ENCODE data around the gene C14orf119.

Gene C14orf119, protein sequence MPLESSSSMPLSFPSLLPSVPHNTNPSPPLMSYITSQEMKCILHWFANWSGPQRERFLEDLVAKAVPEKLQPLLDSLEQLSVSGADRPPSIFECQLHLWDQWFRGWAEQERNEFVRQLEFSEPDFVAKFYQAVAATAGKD

DNA sequence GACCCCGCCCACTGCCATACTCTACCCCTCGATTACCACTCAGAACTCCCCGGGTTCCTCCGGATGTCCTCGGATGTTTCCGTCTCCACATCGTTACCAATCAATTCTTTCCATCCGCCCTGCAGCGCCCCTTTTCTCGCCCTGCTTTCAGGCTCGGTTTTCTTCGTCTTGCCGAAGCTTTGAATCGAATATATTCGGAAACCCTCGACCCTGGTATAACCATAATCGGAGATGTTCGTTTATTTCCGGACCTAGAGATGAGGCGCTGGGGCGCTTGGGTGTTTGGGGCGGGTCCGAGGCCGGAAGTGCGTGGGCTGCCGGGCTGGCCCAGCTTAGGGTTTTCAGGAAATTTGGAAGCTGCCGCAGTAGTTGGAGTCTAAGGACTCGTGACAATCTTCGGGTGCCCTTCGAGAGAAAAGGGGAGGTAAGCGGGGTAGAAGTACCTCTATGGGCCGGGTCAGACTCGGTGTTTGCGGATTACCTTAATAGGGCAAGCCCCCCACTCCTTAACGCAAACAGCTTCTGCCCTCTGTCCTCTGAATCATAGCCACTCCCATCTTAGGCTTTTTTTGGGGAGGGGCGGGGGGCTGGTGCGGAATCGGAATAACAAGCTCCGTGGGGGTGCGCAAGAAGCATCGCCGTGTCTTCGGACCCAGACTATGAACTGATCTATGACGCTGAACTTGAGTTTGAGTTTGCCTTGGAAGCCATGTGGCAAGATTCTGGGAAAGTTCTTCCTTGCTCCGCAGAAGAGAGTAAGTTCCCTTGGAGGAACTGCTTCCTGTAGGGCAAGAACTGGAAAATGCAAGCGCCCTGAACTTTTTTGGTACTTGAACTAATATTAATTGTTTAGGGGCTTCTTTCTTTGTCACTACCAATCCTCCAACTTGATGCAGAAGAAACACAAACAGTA lies at the start of gene C14orf119:
C14orf119 (plus strand) TSS at position 310 of the 913 bp plus-strand sequence. CDS start 2,154 bp downstream, outside the sequence.
- peak; percentile 100 for DNase-seq (ENCODE audit: low spot score)

DNA sequence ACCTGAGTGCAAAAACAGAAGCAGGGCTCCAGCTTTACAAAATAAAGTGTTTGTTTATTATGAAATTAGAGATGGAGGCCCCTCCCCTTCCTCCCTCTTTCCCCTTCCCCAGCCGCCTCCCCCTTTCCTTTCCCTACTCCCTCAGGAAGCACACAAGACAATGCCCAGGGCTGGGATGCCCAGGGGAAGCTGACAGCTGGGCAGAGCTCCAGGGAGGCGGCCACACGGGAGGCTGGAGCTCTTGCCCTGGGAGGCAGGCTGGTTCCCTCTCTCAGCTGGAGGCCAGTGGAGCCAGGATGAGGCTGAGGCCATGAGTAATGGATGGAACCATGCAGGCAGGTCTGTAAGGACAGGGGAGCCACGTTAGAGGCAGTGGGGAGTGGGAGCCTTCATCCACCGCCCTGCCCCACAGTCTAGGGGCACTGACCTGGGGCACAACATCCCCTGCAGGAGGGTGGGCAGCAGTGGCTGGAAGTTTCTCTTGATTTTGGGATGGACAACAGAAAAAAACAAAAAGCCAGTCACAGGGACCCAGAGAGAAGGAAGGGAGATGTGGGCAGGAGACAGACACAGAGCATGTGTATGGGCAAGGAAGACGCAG lies 48.2 kb upstream of the C14orf119 start:
- DNase-seq (ENCODE audit: low spot score) = no peak

DNA sequence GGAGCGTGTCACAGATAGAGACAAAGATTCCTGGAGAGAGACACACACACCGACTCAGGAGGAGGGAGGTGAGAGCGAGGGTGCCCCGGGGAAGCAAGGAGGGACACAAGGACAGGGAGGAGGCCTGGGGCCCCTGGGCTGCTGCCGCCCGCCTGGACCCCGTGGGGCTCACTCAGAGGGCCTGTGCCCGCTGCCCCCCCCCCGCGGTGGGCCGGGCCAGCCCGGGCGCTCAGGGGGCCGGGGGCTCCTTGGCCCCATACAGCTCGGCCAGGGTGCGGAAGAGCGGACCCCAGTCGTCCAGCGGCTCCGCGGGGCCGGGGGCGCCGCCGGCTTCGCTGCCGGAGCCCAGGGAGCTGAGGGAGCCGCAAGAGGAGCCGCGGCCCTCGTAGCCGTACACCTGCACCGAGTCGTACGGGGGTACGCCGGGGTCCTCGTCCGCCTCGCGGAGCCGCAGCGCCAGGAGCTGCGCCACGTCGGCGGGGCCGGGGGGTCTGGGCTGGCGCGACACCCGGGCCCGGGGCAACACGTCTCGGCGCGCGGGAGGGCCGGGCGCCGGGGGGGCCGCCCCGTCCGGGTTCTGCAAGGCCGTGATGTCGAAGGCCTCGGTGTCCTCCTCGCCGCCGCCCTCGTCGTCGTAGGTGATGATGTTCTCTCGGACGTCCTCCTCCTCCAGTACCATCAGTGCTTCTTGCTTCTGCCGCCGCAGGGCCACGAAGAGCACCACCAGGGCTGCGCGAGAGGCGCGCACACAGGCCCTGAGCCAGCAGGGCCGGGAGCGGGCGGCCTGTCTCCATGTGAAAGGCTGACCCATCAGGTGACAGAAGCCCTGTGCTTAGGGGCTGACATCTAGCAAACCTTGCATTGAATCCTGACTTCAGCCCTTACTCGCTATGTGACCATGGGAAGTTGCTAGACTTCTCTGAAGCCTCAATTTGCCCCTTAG lies 47.3 kb upstream of the C14orf119 start:
- DNase-seq (ENCODE audit: low spot score) = no peak

DNA sequence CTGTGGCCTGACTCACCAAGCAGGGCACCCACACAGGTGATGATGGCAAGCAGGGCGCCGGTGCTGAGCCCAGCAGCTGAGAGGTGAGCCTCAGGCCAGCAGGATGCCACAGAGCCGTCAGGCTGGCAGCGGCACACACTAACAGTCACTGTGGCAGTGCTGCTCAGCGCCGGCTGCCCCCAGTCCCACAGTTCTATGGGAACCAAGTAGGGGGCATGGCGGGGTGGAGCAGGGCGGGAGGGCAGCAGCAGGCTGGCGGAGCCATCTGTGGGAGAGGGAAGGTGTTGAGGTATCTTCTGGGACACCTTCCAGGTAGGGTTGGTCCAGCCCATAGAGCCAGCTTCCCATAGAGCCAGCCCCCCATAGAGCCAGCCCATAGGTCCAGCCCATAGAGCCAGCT lies 46.3 kb upstream of the C14orf119 start:
- DNase-seq (ENCODE audit: low spot score) = no peak

DNA sequence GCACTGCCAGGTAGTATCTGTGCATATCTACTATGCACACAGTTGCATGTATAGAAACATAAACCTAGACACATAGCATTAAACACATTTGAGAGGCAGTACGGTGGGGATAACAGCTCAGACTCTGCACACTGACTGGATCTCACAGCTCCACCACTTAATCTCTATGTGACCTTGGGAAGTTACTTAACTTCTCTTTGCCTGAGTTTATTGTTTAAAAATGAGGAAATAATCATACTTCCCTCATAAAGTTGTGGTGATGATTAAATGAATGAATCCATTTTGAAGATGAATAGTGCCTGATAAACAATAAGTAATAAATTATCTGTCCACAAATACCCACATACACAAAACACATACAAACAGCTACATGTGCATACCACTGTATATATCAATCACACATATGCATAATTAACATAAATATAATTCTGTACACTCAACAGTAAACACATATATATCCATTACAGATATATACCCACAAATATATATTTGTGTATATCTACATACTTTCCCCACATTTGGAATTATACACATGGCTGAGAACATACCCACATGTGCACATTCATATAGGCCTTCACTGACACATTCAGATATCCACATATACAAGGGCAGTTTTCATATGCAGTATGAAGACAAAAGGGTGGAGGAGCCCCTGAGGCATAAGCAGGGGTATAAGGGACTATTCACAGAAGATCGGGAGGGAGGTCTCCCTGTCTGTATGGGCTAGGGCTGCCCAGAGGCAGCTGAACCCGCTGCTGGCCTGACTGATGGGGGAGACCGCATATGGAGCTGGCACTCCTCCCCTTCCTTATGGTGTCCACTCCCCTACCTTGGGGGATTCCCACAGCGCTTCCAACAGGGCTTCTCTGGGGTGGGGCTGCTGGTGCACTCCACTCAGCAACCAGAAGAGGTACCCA lies 43.9 kb upstream of the C14orf119 start:
- no peak for DNase-seq (ENCODE audit: low spot score)

DNA sequence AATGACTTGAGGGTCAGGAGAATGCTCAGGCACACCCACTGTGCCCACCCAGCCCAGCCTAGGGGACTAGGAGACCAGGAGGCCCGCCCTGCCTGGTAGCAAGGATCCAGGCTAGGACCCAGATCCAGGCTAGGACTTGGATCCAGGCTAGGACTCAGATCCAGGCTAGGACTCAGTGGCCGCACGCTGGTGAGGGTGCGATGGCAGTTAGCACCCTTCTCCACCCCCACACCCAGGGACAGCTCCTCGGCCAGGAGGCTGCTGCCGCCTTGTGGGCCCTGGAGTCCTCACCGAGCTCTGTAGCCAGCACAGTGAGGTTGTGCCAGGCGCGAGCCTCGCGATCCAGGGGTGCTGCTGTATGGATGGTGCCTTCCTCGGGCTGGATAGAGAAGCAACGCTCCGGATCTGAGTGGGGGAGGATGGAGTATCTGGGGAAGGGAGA lies 43.1 kb upstream of the C14orf119 start:
- no peak for DNase-seq (ENCODE audit: low spot score)

DNA sequence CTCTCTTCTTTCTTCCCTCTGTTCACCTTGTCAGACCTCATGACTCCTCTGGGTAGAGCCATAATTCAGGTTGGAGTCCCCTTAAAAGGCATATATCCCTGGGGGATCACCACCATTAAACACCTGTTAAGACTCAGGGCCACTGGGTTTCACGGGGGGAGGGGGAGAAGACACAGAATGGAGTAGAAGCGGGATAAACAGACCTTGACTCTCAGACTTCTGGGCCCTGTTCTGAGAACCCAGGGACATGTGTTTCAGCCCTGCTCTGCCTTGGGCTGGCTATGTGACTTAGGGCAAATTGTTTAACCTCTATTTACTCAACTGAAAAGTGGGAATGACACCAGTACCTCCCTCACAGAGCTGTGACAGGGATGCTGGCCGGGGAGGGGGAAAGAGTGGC lies 42.6 kb upstream of the C14orf119 start:
- DNase-seq (ENCODE audit: low spot score) = no peak

DNA sequence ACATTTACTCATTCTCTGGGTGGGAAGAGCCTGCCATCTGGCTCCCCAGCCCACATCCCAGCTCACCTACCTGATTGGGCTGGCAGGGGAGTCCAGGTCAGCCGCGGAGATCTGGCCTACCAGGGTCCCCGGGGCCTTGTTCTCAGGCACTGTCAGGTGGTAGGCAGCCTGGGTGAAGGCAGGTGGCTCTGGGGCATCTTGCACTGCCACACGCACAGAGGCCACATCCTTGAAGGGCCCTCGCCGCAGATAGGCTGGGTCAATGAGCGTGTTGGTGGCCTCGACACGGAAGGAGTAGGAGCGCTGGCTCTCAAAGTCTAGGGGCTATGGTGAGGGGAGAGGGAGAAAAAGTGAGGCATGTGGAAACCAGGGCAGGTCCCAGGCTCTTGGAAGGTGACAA lies 41.9 kb upstream of the C14orf119 start:
- DNase-seq (ENCODE audit: low spot score) = no peak

DNA sequence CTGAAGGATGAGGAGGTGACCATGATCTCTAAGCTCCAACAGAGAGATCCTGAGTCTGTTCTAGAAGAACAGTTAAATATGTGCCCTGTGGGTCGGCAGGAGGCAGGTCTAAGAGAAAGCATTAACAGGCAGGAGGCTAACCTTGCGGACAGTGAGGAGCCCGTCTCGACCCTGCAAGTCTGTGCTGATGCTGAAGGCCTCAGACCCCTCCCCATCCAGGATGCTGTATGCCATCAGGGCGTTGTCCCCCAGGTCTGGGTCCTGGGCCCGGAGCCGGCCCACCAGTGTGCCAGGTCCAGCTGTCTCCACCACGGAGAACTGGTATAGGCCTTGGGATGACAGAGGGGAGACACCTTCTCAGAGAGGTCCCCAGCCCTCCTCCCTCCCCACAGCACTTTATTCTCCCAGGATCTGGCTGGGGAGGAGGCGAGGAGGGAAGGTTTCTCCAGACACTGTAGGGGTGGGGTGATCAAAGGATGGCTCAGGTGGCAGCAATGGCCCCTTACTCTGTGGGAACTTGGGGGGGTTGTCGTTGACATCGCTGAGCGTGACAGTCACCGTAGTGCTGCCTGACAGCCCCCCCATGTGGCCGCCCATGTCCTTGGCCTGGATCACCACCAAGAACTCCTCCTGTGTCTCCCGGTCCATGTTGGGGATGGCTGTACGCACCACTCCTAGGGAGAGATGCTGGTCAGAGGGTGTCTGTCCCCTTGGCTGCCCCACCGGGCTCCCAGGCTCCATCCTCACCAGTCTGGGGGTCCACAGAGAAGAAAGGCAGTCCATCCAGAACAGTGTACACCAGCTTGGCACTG lies 41.1 kb upstream of the C14orf119 start:
- peak; percentile 38 for DNase-seq (ENCODE audit: low spot score)

DNA sequence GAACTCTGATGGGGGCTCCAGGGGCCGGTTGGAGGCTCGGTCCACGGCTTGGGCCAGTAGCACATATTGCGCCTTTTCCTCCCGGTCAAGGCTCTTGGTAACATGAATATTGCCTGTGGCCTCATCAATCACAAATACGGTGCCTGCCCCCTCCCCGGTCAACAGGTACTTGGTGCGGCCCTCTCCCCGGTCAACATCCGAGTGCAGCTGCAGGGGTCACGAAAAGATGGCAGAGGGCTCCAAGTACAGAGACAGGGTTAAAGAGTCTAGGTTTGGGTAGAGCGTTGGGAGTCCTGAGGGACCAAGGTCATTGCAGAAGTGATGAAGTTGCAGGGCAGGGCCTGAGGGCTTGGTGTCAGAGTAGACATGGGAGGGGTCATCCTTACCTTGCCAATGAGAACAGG lies 40.2 kb upstream of the C14orf119 start:
- no peak for DNase-seq (ENCODE audit: low spot score)

DNA sequence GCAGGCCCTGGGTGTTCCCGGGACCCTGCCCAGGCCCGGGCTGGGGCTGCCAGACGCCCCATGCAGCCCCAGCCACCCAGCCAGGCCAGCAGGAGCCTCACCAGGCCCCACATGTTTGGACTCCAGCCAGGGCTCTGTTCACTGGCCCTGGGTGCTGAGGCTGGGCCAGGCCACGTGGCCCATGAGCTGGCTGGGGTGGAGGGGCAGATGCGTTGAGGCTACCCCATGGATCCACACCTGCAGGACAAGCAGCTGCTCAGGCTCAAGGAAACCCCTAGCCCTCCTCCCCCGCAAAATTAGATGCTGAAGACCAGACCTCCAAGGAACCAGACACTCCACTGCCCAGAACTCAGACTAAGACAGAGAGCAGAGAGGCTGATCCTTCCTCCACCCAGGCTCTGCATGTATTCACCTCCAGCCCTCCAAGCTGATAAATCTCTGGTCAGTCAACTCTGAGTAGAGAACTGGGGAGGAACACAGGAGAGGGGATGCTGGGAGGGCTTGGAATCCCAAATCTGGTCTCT lies 39.6 kb upstream of the C14orf119 start:
- no peak for DNase-seq (ENCODE audit: low spot score)

DNA sequence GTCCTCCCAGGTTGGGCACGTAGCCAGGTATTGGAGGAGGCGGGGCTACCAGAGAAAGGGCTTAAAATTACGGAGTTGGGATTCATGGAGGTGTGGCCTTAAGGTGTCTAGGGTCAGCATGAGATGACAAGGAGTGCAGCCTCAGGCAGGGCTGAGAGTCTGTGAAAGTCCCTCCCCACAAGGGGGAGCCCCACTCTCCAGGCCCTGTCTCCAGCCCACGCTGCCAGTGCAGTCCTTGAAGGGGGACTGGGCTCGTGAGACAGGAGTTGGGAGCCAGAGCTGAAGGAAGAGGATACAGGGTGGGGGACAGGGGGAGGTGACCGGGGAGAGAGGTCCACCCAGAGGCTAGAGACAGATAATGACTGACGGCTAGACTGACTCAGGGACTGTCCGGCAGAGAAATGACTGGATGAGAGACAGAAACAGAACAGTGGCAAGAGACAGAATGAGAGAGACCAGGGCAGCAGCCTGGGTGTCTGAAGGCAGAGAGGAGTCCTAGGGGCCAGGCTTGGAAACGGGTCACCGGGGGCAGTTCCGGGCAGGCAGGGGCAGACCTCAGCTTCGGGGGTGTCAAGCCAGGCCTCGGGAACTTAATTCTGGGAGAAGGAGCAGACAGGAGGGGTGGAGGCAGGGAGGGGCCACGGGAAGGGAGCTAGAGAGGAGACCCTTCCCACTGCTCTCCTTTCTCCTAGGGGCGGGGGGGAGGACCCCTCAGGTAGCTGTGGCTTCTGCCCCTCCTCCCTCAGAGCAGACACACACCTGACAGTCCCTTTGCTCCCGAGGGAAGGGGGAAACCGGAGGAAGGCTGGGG lies 39.0 kb upstream of the C14orf119 start:
- peak; percentile 86 for DNase-seq (ENCODE audit: low spot score)

DNA sequence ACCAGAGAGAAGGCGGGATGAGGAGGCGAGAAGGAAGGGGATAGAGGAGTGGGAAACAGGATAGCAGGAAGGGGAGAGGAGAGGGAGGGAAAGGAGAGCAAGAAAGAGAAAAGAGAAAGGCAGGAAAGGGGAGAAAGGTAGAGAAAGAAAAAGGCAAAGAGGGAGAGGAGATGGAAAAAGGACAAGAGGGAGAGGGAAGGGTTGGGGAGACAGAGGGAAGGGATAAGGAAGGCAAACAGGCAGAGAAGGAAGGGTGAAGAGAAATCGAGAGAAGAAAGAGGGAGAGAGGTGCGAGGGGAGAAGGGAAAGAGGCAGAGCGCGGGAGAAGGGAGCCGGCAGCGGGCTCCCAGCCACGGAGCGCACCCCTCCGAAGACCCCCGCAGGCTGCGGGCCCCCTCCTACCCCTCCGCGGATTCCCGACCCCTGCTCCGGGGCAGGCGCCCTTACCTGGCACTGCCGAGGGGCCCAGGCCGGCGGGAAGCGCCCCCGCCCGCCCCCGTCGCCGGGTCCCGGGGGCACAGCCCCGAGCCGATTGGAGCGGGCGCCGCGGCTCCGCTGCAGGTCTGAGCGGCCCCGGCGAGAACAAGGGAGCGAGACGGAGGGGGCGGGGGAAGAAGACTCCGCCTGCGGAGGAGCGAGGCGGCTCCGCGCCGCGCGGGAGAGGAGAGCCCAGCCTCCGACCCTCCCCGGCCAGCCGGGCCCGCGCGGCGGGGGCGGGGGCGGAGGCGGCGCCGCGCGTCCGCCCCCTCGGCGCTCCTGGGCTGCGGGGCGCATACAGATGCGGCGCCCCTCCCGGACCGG lies 38.1 kb upstream of the C14orf119 start, which contains the start of gene CDH24:
CDH24 (minus strand) TSS at position 565 of the 801 bp plus-strand sequence. CDS start 1,787 bp downstream, outside the sequence.
- peak; percentile 71 for DNase-seq (ENCODE audit: low spot score)

DNA sequence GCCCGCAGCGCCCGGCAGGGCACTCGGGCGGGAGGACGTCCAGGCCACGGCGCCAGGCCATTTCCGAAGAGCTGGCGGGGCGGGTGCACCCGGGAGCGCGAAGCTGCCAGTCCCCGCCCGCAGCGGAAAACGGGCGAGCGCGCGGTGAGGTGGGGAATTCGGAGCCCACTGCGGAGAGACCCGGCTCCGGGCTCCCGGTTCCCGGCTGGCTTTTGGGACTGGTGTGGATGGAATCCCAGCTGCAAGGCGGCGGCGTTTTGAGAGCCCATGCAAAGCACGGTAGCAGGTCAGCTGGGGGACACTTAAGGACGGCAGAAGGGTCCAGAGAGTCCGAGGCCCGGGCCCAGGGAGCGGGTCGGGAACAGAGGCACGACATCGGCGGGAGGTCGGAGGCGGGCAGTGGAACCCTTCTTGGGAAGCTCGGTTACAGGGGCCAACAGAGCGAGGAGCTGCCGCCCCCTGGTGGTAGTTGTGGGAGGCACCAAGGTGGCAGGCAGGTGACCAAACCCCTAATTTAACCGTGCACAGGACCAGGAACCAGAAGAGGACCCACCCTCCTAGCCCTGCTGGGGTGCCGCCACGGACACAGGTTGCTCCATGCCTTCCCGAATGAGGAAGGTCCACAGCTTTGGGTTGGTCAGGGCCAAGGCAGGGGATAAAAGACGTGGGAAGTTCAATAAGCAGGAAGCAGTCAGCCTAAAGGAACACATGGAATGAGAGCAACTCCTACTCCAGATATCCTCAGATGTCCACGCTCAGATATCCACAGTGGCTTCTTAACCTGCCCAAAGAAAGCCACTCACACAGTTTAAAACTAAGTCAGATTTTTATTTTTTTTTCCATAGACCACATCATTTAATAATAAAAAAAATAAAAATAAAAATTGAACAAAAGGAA lies 37.3 kb upstream of the C14orf119 start:
- DNase-seq (ENCODE audit: low spot score) = peak; percentile 90

DNA sequence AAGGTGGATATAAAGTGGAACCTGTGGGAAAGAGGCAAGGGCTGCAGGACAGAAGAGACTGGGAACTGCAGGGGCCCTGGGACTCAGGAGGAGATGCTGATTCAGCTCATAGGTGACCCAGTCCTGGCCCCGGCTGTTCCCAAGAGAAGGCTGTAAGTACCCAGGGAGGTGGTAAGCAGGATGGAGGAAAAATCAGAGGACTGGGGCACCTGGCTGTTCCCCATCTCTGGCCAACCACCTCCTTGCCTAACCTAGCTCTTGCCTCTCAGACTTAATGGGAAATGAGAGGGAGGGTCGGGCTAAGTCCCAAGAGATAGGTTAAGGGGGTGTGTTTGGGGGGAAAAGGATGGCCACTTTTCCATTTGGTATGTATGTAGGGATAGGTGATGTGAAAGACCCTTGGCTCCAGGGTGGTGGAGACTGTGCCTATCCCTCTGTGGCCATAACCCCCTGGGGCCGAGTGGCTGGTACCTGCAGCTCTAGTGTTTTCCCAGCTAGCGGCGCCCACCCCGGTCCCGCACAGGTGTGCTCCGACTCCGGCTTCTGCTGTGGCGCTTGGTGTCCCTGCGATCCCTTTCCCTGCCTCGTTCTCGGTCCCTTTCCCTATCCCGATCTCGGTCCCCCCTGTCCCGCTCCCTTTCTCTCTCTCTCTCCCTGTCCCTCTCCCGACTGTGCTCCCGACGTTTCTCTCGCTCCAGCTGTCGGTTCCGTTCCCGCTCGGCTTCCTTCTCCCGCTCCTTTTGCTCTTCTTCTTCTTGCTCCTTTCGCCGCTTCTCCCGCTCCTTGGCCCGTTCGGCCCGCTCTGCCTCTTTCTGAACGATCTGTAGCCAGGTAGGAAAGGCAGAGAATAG lies 36.4 kb upstream of the C14orf119 start:
- no peak for DNase-seq (ENCODE audit: low spot score)
